H9 (cell line): Measurements from ENCODE around the gene ACTL6B. TPM values are rescaled to one million over a fixed set of nuclear protein-coding genes. Genes with fewer than 3 reads are reported as not detected.

ENCODE experiments used
- DNase-seq: peaks from one replicate; pipeline ENCODE4 v3.0.0-alpha.2; 2017
- H2AFZ ChIP-seq: one replicate; pipeline ENCODE4 v1.6.1; 2013; ENCODE audit warnings: mild to moderate bottlenecking, low read length, control low read depth, moderate library complexity
- H2AK5ac ChIP-seq: 2 replicates; pipeline ENCODE4 v1.6.1; 2013; ENCODE audit warnings: low read length, control low read depth, mixed read lengths; ENCODE audit not compliant: insufficient read length
- H2BK120ac ChIP-seq: one replicate; pipeline ENCODE4 v1.6.1; 2013; ENCODE audit warnings: low read depth, mild to moderate bottlenecking, low read length, control low read depth, inconsistent platforms; ENCODE audit not compliant: poor library complexity, severe bottlenecking
- H2BK12ac ChIP-seq: 2 replicates; pipeline ENCODE4 v1.6.1; 2013; ENCODE audit warnings: low read length, control low read depth, mixed read lengths, low read depth; ENCODE audit not compliant: insufficient read length
- H2BK15ac ChIP-seq: 2 replicates; pipeline ENCODE4 v1.6.1; 2013; ENCODE audit warnings: low read depth, low read length, control low read depth
- H2BK20ac ChIP-seq: one replicate; pipeline ENCODE4 v1.6.1; 2013; ENCODE audit warnings: low read depth, mild to moderate bottlenecking, low read length, control low read depth, inconsistent platforms; ENCODE audit not compliant: poor library complexity, severe bottlenecking
- H2BK5ac ChIP-seq: 2 replicates; pipeline ENCODE4 v1.6.1; 2013; ENCODE audit warnings: low read length, control low read depth, mixed read lengths; ENCODE audit not compliant: insufficient read length
- H3K14ac ChIP-seq: 2 replicates; pipeline ENCODE4 v1.6.1; 2013; ENCODE audit warnings: low read length, control low read depth; ENCODE audit not compliant: insufficient read depth
- H3K18ac ChIP-seq: 2 replicates; pipeline ENCODE4 v1.6.1; 2013; ENCODE audit warnings: low read depth, mild to moderate bottlenecking, mixed read lengths, low read length, control low read depth; ENCODE audit not compliant: insufficient read length
- H3K23ac ChIP-seq: 2 replicates; pipeline ENCODE4 v1.6.1; 2013; ENCODE audit warnings: low read length, control low read depth, mixed read lengths, low read depth; ENCODE audit not compliant: insufficient read length
- H3K23me2 ChIP-seq: 2 replicates; pipeline ENCODE4 v1.6.1; 2013; ENCODE audit warnings: low read depth, mild to moderate bottlenecking, mixed read lengths, low read length, control low read depth; ENCODE audit not compliant: insufficient read length, poor library complexity, severe bottlenecking
- H3K27ac ChIP-seq: 2 replicates; pipeline ENCODE4 v1.5.1; 2013; ENCODE audit warnings: low read length, control low read depth, mixed read lengths, low read depth; ENCODE audit not compliant: insufficient read length
- H3K27me3 ChIP-seq: 2 replicates; pipeline ENCODE4 v1.6.1; 2013; ENCODE audit warnings: low read length, control low read depth, inconsistent platforms; ENCODE audit not compliant: insufficient read depth
- H3K4ac ChIP-seq: 2 replicates; pipeline ENCODE4 v1.6.1; 2013; ENCODE audit warnings: low read depth, mild to moderate bottlenecking, control low read depth, inconsistent platforms, low read length, moderate library complexity
- H3K4me1 ChIP-seq: 2 replicates; pipeline ENCODE4 v1.6.1; 2013; ENCODE audit warnings: low read length, control low read depth, inconsistent platforms; ENCODE audit not compliant: insufficient read depth
- H3K4me2 ChIP-seq: 2 replicates; pipeline ENCODE4 v1.6.1; 2013; ENCODE audit warnings: low read length, control low read depth, mixed read lengths; ENCODE audit not compliant: insufficient read length, insufficient read depth
- H3K56ac ChIP-seq: 2 replicates; pipeline ENCODE4 v1.6.1; 2013; ENCODE audit warnings: low read depth, mild to moderate bottlenecking, mixed read lengths, low read length, control low read depth; ENCODE audit not compliant: insufficient read length
- H3K79me1 ChIP-seq: 2 replicates; pipeline ENCODE4 v1.6.1; 2013; ENCODE audit warnings: low read depth, mild to moderate bottlenecking, moderate library complexity, low read length, control low read depth, inconsistent platforms; ENCODE audit not compliant: insufficient read depth, poor library complexity, severe bottlenecking
- H3K79me2 ChIP-seq: 2 replicates; pipeline ENCODE4 v1.6.1; 2013; ENCODE audit warnings: low read length, control low read depth, inconsistent platforms; ENCODE audit not compliant: insufficient read depth
- H3K9ac ChIP-seq: 2 replicates; pipeline ENCODE4 v1.6.1; 2013; ENCODE audit warnings: low read length, control low read depth, mixed read lengths; ENCODE audit not compliant: insufficient read length; ENCODE audit errors: extremely low read depth
- H3K9me3 ChIP-seq: one replicate; pipeline ENCODE4 v1.6.1; 2013; ENCODE audit warnings: low read depth, low read length, inconsistent platforms; ENCODE audit not compliant: control insufficient read depth
- H3T11ph ChIP-seq: one replicate; pipeline ENCODE4 v1.6.1; 2013; ENCODE audit warnings: mild to moderate bottlenecking, low read length, control low read depth, inconsistent platforms
- H4K20me1 ChIP-seq: one replicate; pipeline ENCODE4 v1.6.1; 2013; ENCODE audit not compliant: control insufficient read depth, insufficient read length, insufficient read depth
- H4K5ac ChIP-seq: 2 replicates; pipeline ENCODE4 v1.6.1; 2013; ENCODE audit warnings: low read depth, mild to moderate bottlenecking, mixed read lengths, low read length, control low read depth; ENCODE audit not compliant: insufficient read length
- H4K8ac ChIP-seq: replicated peaks from 2 replicates; pipeline ENCODE4 v1.6.1; 2013; ENCODE audit warnings: low read length, control low read depth, mixed read lengths, low read depth; ENCODE audit not compliant: insufficient read length
- H4K91ac ChIP-seq: 2 replicates; pipeline ENCODE4 v1.6.1; 2013; ENCODE audit warnings: low read depth, mild to moderate bottlenecking, moderate library complexity, mixed read lengths, low read length, control low read depth; ENCODE audit not compliant: insufficient read length
- H3K27ac Mint-ChIP-seq, 3 experiments: 2 replicates in 2 of 3; 3 replicates in 1 of 3; pipeline ENCODE4 v1.8.0; 2020 to 2021; ENCODE audit warnings: mixed read lengths in 3 of 3, mild to moderate bottlenecking in 1 of 3, moderate library complexity in 1 of 3
- H3K27me3 Mint-ChIP-seq: 2 replicates; pipeline ENCODE4 v1.8.0; 2021; ENCODE audit warnings: low read depth, mild to moderate bottlenecking, moderate library complexity, mixed read lengths
- H3K36me3 Mint-ChIP-seq, 3 experiments: 2 replicates in 2 of 3; 3 replicates in 1 of 3; pipeline ENCODE4 v1.8.0; 2020 to 2021; ENCODE audit warnings: low read depth in 3 of 3, mixed read lengths in 3 of 3; ENCODE audit not compliant: insufficient read depth in 1 of 3
- H3K4me1 Mint-ChIP-seq, 2 experiments: 2 replicates each; pipeline ENCODE4 v1.8.0; 2020; ENCODE audit warnings: mixed read lengths in 2 of 2
- H3K4me3 Mint-ChIP-seq, 2 experiments: 2 replicates in 1 of 2; 3 replicates in 1 of 2; pipeline ENCODE4 v1.8.0; 2020 to 2021; ENCODE audit warnings: mild to moderate bottlenecking in 2 of 2, mixed read lengths in 2 of 2, moderate library complexity in 1 of 2
- H3K9me3 Mint-ChIP-seq, 2 experiments: 2 replicates in 1 of 2; 3 replicates in 1 of 2; pipeline ENCODE4 v1.8.0; 2020; ENCODE audit warnings: mild to moderate bottlenecking in 2 of 2, mixed read lengths in 2 of 2, moderate library complexity in 1 of 2
- whole genome bisulfite sequencing: extraction: QIAGEN DNeasy Blood & Tissue Kit; methylation state at CpG from one replicate; pipeline ENCODE4 v1.1.7; 2013; ENCODE audit warnings: missing lambda C conversion rate, low lambda C conversion rate, mixed read lengths; ENCODE audit not compliant: insufficient read length; ENCODE audit errors: extremely low coverage; 5-methylcytosine and 5-hydroxymethylcytosine counted together
- total RNA-seq: library from RNA; stranded (reverse); gene quantifications from 2 replicates; pipeline ENCODE4 v1.2.1, GENCODE V29; 2021
- TF ChIP-seq, protein P1 (sequence below): fragments of 200-600 bp; sonication (generic); conservative IDR thresholded peaks from 3 replicates; pipeline ENCODE4 v1.8.0; 2021; ENCODE audit warnings: antibody characterized with exemption, mild to moderate bottlenecking

Gene ACTL6B
- total RNA-seq, 1 experiment from 2014 or later, result 0.50 TPM

DNA sequence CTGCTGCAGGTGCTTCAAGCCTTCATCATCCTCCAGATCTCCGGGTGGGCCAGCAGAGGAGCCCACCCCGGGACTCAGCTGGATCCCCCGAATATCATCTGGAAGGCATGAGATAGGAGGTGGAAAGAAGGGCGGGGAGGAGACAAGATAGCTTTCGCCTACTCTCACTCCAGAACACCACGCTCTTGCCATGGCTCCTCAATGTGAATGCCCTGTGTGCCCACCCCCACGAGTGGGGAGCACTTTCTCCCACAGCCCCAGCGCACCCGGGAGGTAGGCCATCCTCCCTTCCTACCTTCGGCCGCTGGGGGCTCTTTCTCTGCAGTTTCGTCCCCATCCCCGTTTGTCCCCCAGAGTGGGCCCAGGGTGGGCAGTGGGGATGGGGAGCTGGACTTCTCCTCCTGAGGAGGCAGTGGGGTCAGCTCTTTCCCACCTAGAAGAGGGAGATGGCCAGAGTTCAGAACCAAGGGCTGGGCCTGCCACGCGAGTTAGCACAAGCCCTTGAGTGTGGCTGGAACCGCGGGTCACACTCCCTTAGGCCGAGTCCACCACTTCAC lies 28.9 kb upstream of the ACTL6B start:
- Histone ChIP-seq H4K20me1 (no peaks in the 10 kb centered on the region), H3K79me2 (peaks cover 8% of the 10 kb centered on the region; the same call in 1 of the 2 replicates), H3K4me1 (no peaks in the 10 kb centered on the region), H3K56ac (no peak overlapping the region), H2AFZ (no peak overlapping the region), H2BK120ac (no peak overlapping the region), H2BK5ac (no peak overlapping the region), H3K79me1 (no peaks in the 10 kb centered on the region), H3K27me3 (no peaks in the 10 kb centered on the region), H3K9me3 (no peaks in the 10 kb centered on the region), H4K8ac (no peak overlapping the region), H3K27ac (no peak overlapping the region), H4K5ac (no peak overlapping the region), H3K23me2 (no peaks in the 10 kb centered on the region), H2BK15ac (no peak overlapping the region), H3K9ac (no peak overlapping the region), H4K91ac (no peak overlapping the region), H3K14ac (no peak overlapping the region), H3T11ph (no peak overlapping the region), H3K23ac (no peak overlapping the region), H3K4me2 (no peak overlapping the region), H3K18ac (no peak overlapping the region), H2AK5ac (no peak overlapping the region), H3K4ac (no peak overlapping the region), H2BK20ac (no peak overlapping the region), H2BK12ac (no peak overlapping the region)
- TF ChIP-seq, protein P1, sequence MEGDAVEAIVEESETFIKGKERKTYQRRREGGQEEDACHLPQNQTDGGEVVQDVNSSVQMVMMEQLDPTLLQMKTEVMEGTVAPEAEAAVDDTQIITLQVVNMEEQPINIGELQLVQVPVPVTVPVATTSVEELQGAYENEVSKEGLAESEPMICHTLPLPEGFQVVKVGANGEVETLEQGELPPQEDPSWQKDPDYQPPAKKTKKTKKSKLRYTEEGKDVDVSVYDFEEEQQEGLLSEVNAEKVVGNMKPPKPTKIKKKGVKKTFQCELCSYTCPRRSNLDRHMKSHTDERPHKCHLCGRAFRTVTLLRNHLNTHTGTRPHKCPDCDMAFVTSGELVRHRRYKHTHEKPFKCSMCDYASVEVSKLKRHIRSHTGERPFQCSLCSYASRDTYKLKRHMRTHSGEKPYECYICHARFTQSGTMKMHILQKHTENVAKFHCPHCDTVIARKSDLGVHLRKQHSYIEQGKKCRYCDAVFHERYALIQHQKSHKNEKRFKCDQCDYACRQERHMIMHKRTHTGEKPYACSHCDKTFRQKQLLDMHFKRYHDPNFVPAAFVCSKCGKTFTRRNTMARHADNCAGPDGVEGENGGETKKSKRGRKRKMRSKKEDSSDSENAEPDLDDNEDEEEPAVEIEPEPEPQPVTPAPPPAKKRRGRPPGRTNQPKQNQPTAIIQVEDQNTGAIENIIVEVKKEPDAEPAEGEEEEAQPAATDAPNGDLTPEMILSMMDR, result no peak
- peaks cover 30 to 85% (median 76%) of the 10 kb centered on the region in 3 experiments for H3K36me3 Mint-ChIP-seq
- H3K4me3 Mint-ChIP-seq, result no peak overlapping the region
- H3K27me3 Mint-ChIP-seq, result no peaks in the 10 kb centered on the region
- no peak for DNase-seq
- no CpG with 5 or more reads among the region's 18 CpGs for WGBS
- no peaks in the 10 kb centered on the region for H3K9me3 Mint-ChIP-seq
- peaks cover 2 to 17% of the 10 kb centered on the region in 2 experiments for H3K4me1 Mint-ChIP-seq
- no peak overlapping the region; a peak in 1 of 7 replicates for H3K27ac Mint-ChIP-seq
